Measurements from ENCODE around the gene IRF2BPL.

Gene IRF2BPL

GRCh38 chr14:77053046-77053841 lies 24.7 kb upstream of the IRF2BPL start:
- peak; percentile 52 to 77 (median 56) for DNase-seq (ENCODE audit: low read depth in 3 of 3)

GRCh38 chr14:77052281-77053044 lies 24.0 kb upstream of the IRF2BPL start:
- no peak for DNase-seq (ENCODE audit: low read depth in 3 of 3)

GRCh38 chr14:77051116-77051515 lies 22.6 kb upstream of the IRF2BPL start:
- no peak for DNase-seq (ENCODE audit: low read depth in 3 of 3)

- DNase-seq (ENCODE audit: low read depth in 3 of 3), result no peak
Measured at GRCh38 chr14:77046721-77047120, 18.2 kb upstream of the IRF2BPL start.

GRCh38 chr14:77045238-77046162 lies 17.0 kb upstream of the IRF2BPL start:
- DNase-seq (ENCODE audit: low read depth in 3 of 3), result no peak

GRCh38 chr14:77044783-77045237 lies 16.3 kb upstream of the IRF2BPL start:
- no peak for DNase-seq (ENCODE audit: low read depth in 3 of 3)

GRCh38 chr14:77043984-77044485 lies 15.5 kb upstream of the IRF2BPL start:
- DNase-seq (ENCODE audit: low read depth in 3 of 3), result no peak

GRCh38 chr14:77043177-77043983 lies 14.9 kb upstream of the IRF2BPL start:
- DNase-seq (ENCODE audit: low read depth in 3 of 3), result peak in 1 of 3 experiments; percentile 54

- DNase-seq (ENCODE audit: low read depth in 3 of 3), result no peak
Measured at GRCh38 chr14:77041881-77042545, 13.5 kb upstream of the IRF2BPL start.

- DNase-seq (ENCODE audit: low read depth in 3 of 3), result peak in 1 of 3 experiments; percentile 37
Measured at GRCh38 chr14:77040741-77041653, 12.5 kb upstream of the IRF2BPL start.

GRCh38 chr14:77040059-77040740 lies 11.7 kb upstream of the IRF2BPL start:
- DNase-seq (ENCODE audit: low read depth in 3 of 3), result peak; percentile 88 to 94 (median 92)

- no peak for DNase-seq (ENCODE audit: low read depth in 3 of 3)
Measured at GRCh38 chr14:77039285-77040058, 11.0 kb upstream of the IRF2BPL start.

GRCh38 chr14:77037938-77038568 lies 9.5 kb upstream of the IRF2BPL start:
- peak in 1 of 3 experiments; percentile 53 for DNase-seq (ENCODE audit: low read depth in 3 of 3)

- DNase-seq (ENCODE audit: low read depth in 3 of 3), result no peak
Measured at GRCh38 chr14:77037215-77037937, 8.9 kb upstream of the IRF2BPL start.

GRCh38 chr14:77036484-77037214 lies 8.1 kb upstream of the IRF2BPL start:
- DNase-seq (ENCODE audit: low read depth in 3 of 3), result no peak

- DNase-seq (ENCODE audit: low read depth in 3 of 3), result no peak
Measured at GRCh38 chr14:77035267-77035666, 6.8 kb upstream of the IRF2BPL start.
